GM18867 (cell line): Measurements from ENCODE around the gene C12orf56.
"Not testable (repeated sequence)": the region's sequence is repeated elsewhere in the genome, so short reads cannot be mapped to it uniquely, and the experiment has no call there.

Experiments
- ATAC-seq: cut with Tn5 transposase; IDR thresholded peaks from one replicate; pipeline ENCODE4 v1.9.1; 2021; ENCODE audit warnings: mild to moderate bottlenecking, moderate library complexity; ENCODE audit not compliant: unreplicated experiment

Gene C12orf56

DNA sequence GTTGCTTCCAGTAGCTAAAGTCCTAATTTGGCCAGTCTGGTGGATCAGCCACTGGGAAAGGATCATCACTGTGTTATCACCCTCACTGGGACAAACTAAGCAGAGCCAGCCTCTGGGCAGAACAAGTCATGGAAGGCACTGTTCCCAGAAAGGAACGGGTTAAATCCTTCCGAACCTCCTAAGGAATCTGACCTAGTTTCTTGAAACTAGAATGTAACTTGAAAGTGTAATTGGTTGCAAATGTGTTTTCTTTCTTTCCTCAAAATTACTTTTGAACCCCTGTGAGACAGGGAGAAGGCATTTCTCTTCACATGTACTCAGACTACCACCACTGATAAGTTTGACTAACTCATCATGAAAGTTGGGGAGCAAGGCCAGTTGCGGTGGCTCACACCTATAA, 149.8 kb downstream of the C12orf56 start:
- ATAC-seq, result no peak

DNA sequence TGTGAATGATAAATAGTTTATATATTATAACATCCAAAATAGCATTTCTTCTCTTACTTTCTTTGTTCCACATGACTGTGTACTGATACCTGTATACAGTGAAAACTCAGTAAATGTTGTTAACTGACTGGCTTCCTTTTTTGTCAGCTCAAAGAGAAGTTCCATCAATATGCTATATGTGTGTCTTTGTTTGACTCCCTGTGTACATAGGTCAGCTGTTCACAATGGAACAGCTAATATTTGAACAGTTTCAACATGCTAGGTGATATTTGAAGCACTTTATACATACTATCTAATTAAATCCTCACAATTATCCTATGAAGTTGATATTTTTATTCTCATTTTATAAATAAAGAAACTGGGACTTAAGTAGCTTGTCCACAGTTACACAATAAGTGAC, 153.2 kb downstream of the C12orf56 start:
- no peak for ATAC-seq

DNA sequence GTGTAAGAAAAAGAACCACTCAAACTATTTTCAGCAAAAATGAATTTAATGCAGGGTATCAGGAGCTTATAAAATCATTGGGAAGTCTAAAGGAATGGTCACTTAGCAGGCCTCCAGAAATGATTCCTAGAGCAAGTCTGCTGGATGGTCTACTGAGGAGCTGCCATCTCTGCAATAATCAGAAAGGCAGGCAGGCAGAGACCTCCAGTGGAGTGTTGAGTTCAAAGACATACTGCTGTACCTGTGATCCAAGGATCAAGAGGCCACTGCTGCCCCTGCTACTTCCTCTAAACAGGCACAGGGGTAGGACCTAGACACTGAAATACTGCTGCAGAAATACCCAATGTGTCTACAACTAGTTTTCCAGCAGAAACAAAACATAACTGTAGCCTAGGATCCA, 154.0 kb downstream of the C12orf56 start:
- ATAC-seq, result no peak

DNA sequence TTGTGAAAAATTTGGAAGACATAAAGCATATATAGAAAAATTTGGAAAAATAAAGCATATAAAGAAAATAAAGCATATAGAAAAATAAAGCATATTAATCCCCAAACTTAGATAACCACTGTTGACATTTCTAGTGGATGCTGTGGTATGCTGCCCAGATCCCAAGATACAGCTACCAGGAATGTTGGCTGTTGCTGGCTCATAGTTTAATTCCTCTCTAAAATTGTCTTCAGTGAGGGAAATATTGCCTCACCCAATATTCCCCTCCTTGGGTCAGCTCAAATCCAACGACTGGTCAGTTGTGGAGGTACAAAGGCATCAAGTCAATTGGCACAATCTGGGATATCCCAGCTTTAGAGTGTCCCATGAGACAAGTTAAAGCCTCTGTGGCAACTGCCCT, 158.4 kb downstream of the C12orf56 start:
- ATAC-seq, result no peak

DNA sequence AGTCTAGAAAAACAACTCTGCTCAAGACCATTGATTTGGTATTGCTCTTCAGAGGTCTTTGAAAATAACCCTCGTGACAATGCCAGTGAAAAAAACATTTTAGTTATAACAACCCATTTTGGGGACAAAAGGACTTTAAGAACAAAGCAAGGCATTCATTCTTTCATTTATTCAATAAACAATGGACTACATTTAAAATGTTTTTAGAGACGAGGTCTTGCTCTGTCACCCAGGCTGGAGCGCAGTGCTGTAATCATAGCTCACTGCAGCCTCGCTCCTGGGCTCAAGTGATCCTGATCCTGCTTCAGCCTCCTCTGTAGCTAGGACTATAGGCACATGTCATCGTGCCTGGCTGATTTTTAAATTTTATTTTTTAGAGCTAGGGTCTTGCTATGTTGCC, 160.8 kb downstream of the C12orf56 start:
- ATAC-seq, result no peak

DNA sequence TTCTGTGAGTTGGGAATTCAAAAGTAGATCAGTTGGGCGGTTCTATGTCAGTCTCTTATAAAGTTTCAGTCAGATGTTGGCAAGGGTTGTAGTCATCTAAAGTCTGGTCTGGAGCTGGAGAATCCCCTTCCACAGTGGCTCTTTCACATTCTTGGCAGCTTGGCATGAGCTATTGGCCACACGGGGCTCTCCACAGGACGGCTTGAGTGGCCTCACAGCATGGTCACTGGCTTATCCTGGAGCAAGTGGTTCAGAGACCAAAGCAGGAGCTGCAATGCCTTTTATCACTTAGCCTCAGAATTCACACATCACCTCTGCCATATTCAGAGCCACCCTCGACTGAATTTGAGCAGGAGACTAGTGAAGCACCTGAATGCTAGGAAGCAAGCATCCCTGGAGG, 161.3 kb downstream of the C12orf56 start:
- ATAC-seq, result no peak

DNA sequence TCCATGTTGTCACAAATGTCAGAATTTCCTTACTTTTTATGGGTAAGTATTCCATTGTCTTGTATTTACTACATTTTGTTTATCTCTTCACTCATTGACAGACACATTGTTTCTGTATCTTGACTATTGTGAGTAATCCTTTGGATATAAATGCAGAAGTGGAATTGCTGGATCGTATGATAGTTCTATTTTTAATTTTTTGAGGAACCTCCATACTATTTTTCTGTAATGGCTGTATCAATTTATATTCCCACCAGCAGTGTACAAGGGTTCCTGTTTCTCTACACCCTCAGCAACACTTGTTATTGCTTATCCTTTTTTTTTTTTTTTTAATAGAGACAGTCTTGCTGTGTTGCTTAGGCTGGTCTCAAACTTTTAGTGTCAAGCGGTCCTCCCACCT, 164.9 kb downstream of the C12orf56 start:
- ATAC-seq, result no peak

DNA sequence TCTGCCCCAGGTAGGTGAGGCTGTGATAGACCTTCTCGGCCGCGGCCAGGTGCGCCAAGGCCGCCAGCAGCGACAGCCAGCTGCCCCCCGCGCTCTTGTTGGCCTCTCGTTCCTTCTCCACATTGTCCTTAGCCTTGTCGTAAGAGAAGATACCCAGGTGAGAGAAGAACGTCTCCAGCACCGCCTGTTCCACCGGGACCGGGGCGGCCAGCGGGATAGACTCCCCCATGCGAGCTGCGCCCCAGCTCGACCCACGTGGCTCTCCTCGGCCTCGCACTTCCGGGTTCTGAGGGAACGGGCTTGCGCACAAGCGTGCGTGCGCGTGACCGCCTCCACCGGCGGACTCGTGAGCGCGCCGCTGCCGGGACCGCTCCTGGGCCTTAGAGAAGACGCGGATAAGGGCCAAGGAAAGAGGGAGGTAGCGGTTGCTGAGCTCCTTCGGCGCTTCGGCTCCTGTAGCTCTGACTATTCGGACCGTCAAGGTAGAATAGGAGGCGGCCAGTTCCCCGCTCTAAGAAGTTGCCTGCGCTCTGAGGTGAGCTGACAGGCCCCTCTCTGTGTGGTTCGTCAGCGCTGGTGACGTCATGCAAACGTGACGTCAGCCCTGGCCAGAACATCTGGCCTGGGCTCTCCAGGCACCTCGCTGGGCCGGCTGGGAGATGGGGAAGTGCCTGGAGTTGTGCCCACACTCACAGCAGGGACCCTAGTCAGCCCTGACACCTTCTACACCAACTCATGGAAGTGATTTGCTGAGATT, 168.4 kb downstream of the C12orf56 start, which contains the start of gene KICS2:
Gene KICS2, minus strand, starts transcription at position 288 of the 757 bp plus-strand sequence. Its CDS starts 59 bp downstream, at position 229.
- ATAC-seq, result peak; percentile 93

DNA sequence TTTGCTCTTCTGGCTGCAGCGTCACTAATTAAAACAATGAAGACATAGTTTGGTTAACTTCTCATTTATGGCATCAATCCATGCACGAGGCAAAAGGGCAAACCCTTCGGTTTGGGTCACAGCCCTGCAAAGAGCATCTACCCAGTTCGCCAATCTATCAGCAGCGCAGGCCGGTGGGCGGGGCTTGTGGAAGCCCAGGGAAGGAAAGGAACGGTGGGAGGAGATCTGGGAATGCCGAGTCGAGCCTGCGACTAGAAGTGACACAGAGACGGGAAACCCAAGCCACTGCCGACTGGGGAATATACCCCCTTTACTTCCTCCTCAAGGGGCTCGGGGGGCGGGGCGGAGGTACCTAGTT, 168.9 kb downstream of the C12orf56 start:
- peak; percentile 26 for ATAC-seq

DNA sequence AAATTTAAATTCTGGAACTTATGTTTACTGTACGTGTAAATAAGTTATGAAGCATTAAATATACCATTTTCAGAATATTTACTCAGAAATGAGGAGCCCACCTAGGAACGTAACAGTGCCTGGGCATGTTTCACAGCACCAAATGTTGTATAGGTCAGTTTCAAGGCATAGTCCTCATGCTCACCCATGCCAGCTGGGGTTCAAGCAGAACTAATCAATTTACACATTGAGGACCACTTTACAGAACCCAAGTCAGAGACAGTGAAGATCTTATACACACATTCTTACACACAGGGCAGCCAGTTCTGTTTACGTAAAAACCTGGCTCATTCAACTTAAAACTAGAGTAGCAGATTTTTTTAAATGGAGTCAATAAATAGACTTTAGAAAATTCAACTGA, 170.5 kb downstream of the C12orf56 start:
- no peak for ATAC-seq

DNA sequence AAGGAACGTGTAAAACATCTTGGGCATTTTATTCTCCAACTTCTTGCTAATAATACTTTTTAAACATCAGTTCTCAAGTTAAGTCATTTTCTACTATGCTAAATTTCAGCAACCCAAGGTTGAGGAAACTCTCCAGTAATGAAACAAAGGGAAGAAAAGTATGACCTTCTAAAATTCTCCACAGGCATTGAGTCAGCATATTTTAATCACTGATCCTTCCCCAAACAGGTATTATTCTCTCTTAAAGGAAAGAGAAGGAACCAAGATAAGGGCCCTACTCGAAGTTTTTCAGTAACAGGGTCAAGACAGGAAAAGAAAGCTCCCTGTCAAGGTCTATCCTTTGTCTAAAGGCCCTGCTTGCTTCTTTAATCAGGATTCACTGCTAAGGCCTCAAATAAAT, 171.4 kb downstream of the C12orf56 start:
- no peak for ATAC-seq

DNA sequence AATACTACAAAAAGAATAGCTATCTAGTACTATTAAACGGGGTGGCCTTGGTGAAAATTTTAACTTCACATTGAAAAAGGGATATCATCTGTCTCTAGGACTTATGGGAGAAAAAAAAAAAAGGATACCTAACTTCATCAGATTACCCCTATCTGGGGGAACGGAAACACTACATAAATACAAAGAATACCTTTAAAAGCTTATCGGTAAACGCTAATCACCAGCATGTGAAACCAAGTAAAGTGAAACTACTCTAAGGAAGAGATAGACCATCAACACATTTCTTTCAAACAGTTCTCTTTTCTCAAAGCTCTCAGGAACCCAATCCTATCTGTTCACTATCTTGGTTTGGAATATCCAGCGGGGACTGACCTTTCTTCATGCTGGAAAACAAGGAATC, 172.0 kb downstream of the C12orf56 start:
- ATAC-seq, result peak; percentile 38

DNA sequence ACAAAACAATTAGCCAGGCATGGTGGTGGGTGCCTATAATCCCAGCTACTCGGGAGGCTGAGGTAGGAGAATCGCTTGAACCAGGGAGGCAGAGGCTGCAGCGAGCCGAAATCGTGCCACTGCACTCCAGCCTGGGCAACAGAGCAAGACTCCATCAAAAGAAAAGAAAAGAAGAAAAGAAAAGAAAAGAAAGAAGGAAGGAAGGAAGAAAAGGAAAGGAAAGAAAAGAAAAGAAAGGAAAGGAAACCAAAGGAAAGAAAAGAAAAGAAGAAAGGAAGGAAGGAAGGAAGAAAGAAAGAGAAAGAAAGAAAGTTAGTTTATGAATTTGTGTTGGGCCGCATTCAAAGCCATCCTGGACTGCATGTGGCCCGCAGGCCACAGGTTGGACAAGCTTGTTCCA, 172.9 kb downstream of the C12orf56 start:
- ATAC-seq, result not testable (repeated sequence)

DNA sequence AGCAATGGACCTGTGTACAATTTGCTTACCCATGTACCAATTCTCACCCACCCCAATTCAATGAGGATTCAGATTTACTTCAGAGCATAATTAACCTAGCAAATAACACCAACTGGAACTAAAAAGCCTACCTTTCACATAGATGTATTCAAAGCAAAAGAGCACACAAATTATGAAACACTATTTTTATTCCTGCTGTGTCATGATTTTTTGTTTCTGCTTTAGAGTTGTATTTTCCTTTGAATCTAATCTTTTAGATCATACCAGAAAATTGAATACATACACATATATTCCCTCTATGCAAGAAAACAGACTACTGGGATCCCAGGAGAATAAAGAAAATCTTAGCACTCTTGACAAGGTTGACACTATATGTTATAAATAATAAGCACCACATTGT, 174.3 kb downstream of the C12orf56 start:
- no peak for ATAC-seq
